ENCODE results near the gene RCSD1.

- no peak for TF ChIP-seq CTCF (IDR thresholded peaks at IDR 0.05)
- TF ChIP-seq POLR2A (IDR thresholded peaks at IDR 0.05): no peak
Observed at GRCh38 chr1:167676916-167677848, 47.1 kb downstream of the RCSD1 start.

Measured in testis (tissue), 2 donors.